Occipital lobe (tissue), 2 donors: Measurements from ENCODE around the gene RTEL1. TPM values are rescaled to one million over a fixed set of nuclear protein-coding genes. Genes with fewer than 3 reads are reported as not detected.
"Not testable (repeated sequence)": the region's sequence is repeated elsewhere in the genome, so short reads cannot be mapped to it uniquely, and the experiment has no call there.

Experiments used
- DNase-seq: peaks from one replicate; lab custom pipeline; 2025; lab: John Stamatoyannopoulos, UW
- total RNA-seq: library from RNA; depleted of rRNA; stranded (reverse); fragments of >200 nt; gene quantifications from one replicate; pipeline ENCODE4 v1.2.3, GENCODE V29; 2014

Gene RTEL1
- total RNA-seq, 1 donor from 2014 or later: 10.0 TPM

- DNase-seq: no peak
These were observed 54.1 kb downstream of the RTEL1 start for GRCh38 chr20:63712191-63712590.

GRCh38 chr20:63714858-63715257 lies 56.7 kb downstream of the RTEL1 start:
- no peak for DNase-seq

- no peak for DNase-seq
These were observed 60.9 kb downstream of the RTEL1 start for GRCh38 chr20:63718996-63719395.

GRCh38 chr20:63722967-63723622 lies 65.0 kb downstream of the RTEL1 start:
- DNase-seq: not testable (repeated sequence)

- not testable (repeated sequence) for DNase-seq
These were observed 72.1 kb downstream of the RTEL1 start for GRCh38 chr20:63730189-63730733.

GRCh38 chr20:63731410-63731809 lies 73.3 kb downstream of the RTEL1 start:
- DNase-seq: no peak

- no peak for DNase-seq
These were observed 74.3 kb downstream of the RTEL1 start for GRCh38 chr20:63732118-63733095.

- no peak for DNase-seq
These were observed 75.0 kb downstream of the RTEL1 start for GRCh38 chr20:63733117-63733516.

- no peak for DNase-seq
These were observed 75.5 kb downstream of the RTEL1 start for GRCh38 chr20:63733579-63734081.

- no peak for DNase-seq
These were observed 76.2 kb downstream of the RTEL1 start for GRCh38 chr20:63734111-63734945.

- DNase-seq: no peak
These were observed 77.1 kb downstream of the RTEL1 start for GRCh38 chr20:63734946-63735858.

GRCh38 chr20:63735859-63736718 lies 78.0 kb downstream of the RTEL1 start, which contains the start of gene LIME1:
Gene LIME1, plus strand, starts transcription at chr20:63736664. Its CDS starts 886 bp downstream, at chr20:63737550.
- DNase-seq: no peak

- no peak for DNase-seq
These were observed 79.0 kb downstream of the RTEL1 start for GRCh38 chr20:63736893-63737694.

- no peak for DNase-seq
These were observed 79.5 kb downstream of the RTEL1 start for GRCh38 chr20:63737695-63737944.

- no peak for DNase-seq
These were observed 80.0 kb downstream of the RTEL1 start for GRCh38 chr20:63737945-63738686.

- DNase-seq: no peak
These were observed 80.6 kb downstream of the RTEL1 start for GRCh38 chr20:63738687-63739129.
